HG03196 (cell line): ENCODE data around the gene FPGT.
"Not testable (repeated sequence)": the region's sequence is repeated elsewhere in the genome, so short reads cannot be mapped to it uniquely, and the experiment has no call there.

Source experiments
- ATAC-seq: cut with Tn5 transposase; IDR thresholded peaks from one replicate; pipeline ENCODE4 v1.9.1; 2021; ENCODE audit not compliant: unreplicated experiment

FPGT gene

DNA sequence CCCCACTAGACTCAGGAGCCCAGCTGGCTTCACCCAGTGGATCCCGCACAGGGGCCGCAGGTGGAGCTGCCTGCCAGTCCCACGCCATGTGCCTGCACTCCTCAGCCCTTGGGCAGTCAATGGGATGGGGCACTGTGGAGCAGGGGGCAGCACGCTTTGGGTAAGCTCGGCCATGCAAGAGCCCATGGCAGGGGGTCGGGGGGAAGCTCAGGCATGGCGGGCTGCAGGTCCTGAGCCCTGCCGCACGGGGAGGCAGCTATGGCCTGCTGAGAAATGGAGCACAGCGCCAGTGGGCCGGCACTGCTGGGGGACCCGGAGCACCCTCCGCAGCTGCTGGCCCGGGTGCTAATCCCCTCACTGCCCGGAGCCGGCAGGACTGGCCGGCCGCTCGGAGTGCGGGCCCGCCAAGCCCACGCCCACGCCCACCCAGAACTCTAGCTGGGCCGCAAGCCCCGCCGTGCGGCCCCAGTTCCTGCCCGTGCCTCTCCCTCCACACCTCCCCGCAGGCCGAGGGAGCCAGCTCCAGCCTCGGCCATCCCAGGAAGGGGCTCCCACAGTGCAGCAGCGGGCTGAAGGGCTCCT, 55.3 kb downstream of the FPGT start:
- ATAC-seq: not testable (repeated sequence)
